DND-41 (cell line): ENCODE data around the gene TMED5.

ENCODE experiments used
- CTCF ChIP-seq: IDR thresholded peaks from 2 replicates; pipeline ENCODE4 v1.5.1; 2012; ENCODE audit warnings: borderline replicate concordance, low read length, moderate library complexity, mild to moderate bottlenecking; ENCODE audit not compliant: poor library complexity, severe bottlenecking; ENCODE audit errors: extremely low read depth
- EZH2 ChIP-seq: IDR thresholded peaks from 3 replicates; pipeline ENCODE4 v1.6.1; 2012; ENCODE audit warnings: borderline replicate concordance, low read depth, mild to moderate bottlenecking, moderate library complexity, low read length, inconsistent platforms; ENCODE audit not compliant: severe bottlenecking

- no peak for TF ChIP-seq CTCF
- TF ChIP-seq EZH2, result no peak
Measured at GRCh38 chr1:93159337-93159736, 20.9 kb downstream of the TMED5 start.
